ENCODE data around the gene SORT1. TPM values are rescaled to one million over a fixed set of nuclear protein-coding genes. Genes with fewer than 3 reads are reported as not detected.

SORT1 gene
- total and polyA plus RNA-seq, 4 donors: 1.0 to 10.6 (median 3.4) TPM

DNA sequence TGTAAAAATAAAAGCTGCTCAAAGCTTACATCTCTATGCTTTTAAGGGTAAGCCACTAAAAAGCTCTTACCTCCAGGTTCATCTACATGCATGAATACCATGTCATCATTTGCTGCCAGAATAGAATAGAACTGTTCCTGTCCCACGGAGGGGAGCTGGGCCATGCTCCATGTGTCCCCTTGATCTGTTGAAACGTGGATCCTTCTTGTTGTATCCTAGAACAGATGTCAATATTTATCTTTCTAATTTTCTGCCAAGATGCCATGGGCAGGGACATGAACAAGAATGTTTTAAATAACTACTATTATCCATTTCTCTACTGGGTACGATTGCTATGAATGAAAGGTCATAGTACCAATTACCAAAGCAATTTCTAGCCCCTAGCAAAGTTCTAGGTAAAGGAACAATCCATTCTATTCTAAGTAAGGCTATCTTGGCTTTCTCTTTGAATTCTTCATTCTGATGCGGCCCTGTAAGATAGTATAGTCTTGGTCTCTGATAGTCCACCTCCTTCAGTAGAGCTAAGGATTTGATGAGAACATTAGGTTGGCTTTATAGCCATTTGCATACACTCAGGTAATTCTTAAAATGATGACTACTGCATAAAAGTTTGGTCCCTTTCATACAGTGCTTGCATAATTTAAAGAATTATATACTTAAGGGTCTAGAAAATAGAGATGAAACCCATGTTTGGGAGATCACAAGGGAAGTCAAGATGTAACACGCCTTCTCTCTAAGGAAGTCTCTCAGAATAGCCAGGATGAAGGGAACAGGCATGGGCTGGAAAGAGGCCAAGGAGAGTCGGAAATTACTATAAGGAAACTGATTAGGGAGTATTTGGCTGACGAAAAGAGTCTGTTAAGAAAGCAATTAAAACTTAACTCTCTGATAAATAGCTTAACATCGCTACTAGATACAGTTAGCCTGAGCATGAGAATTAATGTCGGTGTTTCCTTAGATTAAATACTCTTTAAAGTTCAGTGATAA lies 55.5 kb downstream of the SORT1 start:
- H3K4me3 ChIP-seq (ENCODE audit: low read depth in 1 of 3, low read length in 3 of 3): no peak overlapping the region
- no peaks in the 10 kb centered on the region for H3K9me3 ChIP-seq (ENCODE audit: control insufficient read depth in 4 of 4, low read length in 3 of 4)
- TF ChIP-seq YY1 (IDR thresholded peaks at IDR 0.05) (no peak), GABPA (IDR thresholded peaks at IDR 0.05 in 1 of 2, conservative IDR thresholded peaks at IDR 0.05 in 1 of 2) (no peak), CTCF (IDR thresholded peaks at IDR 0.05; ENCODE audit: low read depth, low read length, missing input control) (no peak), NR2F2 (IDR thresholded peaks at IDR 0.05) (no peak), RXRA (IDR thresholded peaks at IDR 0.05) (no peak), FOXA2 (IDR thresholded peaks at IDR 0.05) (no peak), TAF1 (conservative IDR thresholded peaks at IDR 0.05) (no peak)
- DNase-seq (ENCODE audit: low spot score): no peak
- no peaks in the 10 kb centered on the region for H3K4me1 ChIP-seq (ENCODE audit: control insufficient read depth in 4 of 4, insufficient read depth in 4 of 4, low read length in 3 of 4)
- 59% methylated on average over 9 of the region's 9 CpGs for WGBS
- H3K9ac ChIP-seq (ENCODE audit: low read depth in 1 of 2, low read length in 2 of 2): no peak overlapping the region
- no peaks in the 10 kb centered on the region for H3K36me3 ChIP-seq (ENCODE audit: control insufficient read depth in 4 of 4, insufficient read depth in 3 of 4, low read depth in 1 of 4, low read length in 3 of 4)
- no peak overlapping the region for H3K27ac ChIP-seq (ENCODE audit: low read depth in 1 of 2, low read length in 2 of 2)
- H3K27me3 ChIP-seq (ENCODE audit: control insufficient read depth in 4 of 4, insufficient read depth in 4 of 4, low read length in 3 of 4): no peaks in the 10 kb centered on the region

DNA sequence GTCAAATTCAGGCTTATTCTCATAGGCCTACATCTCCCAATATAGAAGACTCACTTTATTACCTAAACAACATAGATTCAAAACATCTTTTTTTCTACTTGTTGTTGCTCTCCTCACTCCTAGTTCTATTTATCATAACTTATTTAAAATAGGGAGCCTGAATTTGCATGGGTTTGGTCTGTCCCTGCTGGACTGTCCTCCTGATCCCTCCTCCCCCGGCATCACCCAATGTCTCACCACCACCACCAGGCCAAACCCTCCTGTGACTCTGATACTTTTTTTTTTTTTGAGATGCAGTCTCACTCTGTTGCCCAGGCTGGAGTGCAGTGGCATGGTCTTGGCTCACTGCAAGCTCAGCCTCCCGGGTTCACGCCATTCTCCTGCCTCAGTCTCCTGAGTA lies 59.1 kb downstream of the SORT1 start:
- 94% methylated on average over 3 of the region's 3 CpGs for WGBS
- DNase-seq (ENCODE audit: low spot score): no peak
- Histone ChIP-seq H3K36me3 (ENCODE audit: control insufficient read depth in 4 of 4, insufficient read depth in 3 of 4, low read depth in 1 of 4, low read length in 3 of 4) (no peaks in the 10 kb centered on the region), H3K27ac (ENCODE audit: low read depth in 1 of 2, low read length in 2 of 2) (no peak overlapping the region), H3K9ac (ENCODE audit: low read depth in 1 of 2, low read length in 2 of 2) (no peak overlapping the region), H3K4me3 (ENCODE audit: low read depth in 1 of 3, low read length in 3 of 3) (no peak overlapping the region), H3K9me3 (ENCODE audit: control insufficient read depth in 4 of 4, low read length in 3 of 4) (no peaks in the 10 kb centered on the region), H3K27me3 (ENCODE audit: control insufficient read depth in 4 of 4, insufficient read depth in 4 of 4, low read length in 3 of 4) (no peaks in the 10 kb centered on the region), H3K4me1 (ENCODE audit: control insufficient read depth in 4 of 4, insufficient read depth in 4 of 4, low read length in 3 of 4) (no peaks in the 10 kb centered on the region)
- TF ChIP-seq GABPA (IDR thresholded peaks at IDR 0.05 in 1 of 2, conservative IDR thresholded peaks at IDR 0.05 in 1 of 2): no peak
- no peak for TF ChIP-seq FOXA1 (IDR thresholded peaks at IDR 0.05)
- no peak for TF ChIP-seq RXRA (IDR thresholded peaks at IDR 0.05)
- TF ChIP-seq HNF4G (IDR thresholded peaks at IDR 0.05): no peak
- TF ChIP-seq, protein P1, sequence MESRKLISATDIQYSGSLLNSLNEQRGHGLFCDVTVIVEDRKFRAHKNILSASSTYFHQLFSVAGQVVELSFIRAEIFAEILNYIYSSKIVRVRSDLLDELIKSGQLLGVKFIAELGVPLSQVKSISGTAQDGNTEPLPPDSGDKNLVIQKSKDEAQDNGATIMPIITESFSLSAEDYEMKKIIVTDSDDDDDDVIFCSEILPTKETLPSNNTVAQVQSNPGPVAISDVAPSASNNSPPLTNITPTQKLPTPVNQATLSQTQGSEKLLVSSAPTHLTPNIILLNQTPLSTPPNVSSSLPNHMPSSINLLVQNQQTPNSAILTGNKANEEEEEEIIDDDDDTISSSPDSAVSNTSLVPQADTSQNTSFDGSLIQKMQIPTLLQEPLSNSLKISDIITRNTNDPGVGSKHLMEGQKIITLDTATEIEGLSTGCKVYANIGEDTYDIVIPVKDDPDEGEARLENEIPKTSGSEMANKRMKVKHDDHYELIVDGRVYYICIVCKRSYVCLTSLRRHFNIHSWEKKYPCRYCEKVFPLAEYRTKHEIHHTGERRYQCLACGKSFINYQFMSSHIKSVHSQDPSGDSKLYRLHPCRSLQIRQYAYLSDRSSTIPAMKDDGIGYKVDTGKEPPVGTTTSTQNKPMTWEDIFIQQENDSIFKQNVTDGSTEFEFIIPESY (IDR thresholded peaks at IDR 0.05): no peak
- TF ChIP-seq MAX (IDR thresholded peaks at IDR 0.05): no peak
- TF ChIP-seq HNF4A (conservative IDR thresholded peaks at IDR 0.05): no peak
- TF ChIP-seq REST (IDR thresholded peaks at IDR 0.05): no peak
- TF ChIP-seq SP1 (IDR thresholded peaks at IDR 0.05): no peak
- no peak for TF ChIP-seq YY1 (IDR thresholded peaks at IDR 0.05)
- no peak for TF ChIP-seq EGR1 (IDR thresholded peaks at IDR 0.05; ENCODE audit: low read depth in 2 of 2)
- TF ChIP-seq JUND (IDR thresholded peaks at IDR 0.05): no peak

All from liver (tissue), 9 donors.